Neural crest cell (in vitro differentiated cells): ENCODE data around the gene DNAJB1. TPM values are rescaled to one million over a fixed set of nuclear protein-coding genes. Genes with fewer than 3 reads are reported as not detected.

Source experiments
- DNase-seq: peaks from one replicate; pipeline ENCODE4 v3.0.0; 2021; ENCODE audit warnings: low read depth, mixed read lengths, low spot score
- H3K27ac Mint-ChIP-seq: one replicate; pipeline ENCODE4 v1.8.0; 2021; ENCODE audit warnings: mild to moderate bottlenecking, mixed read lengths; ENCODE audit not compliant: unreplicated experiment
- H3K27me3 Mint-ChIP-seq: 2 replicates; pipeline ENCODE4 v1.8.0; 2021; ENCODE audit warnings: low read depth, mild to moderate bottlenecking, mixed read lengths
- H3K36me3 Mint-ChIP-seq: 2 replicates; pipeline ENCODE4 v1.8.0; 2021; ENCODE audit warnings: low read depth, mild to moderate bottlenecking, mixed read lengths
- H3K4me1 Mint-ChIP-seq: 2 replicates; pipeline ENCODE4 v1.8.0; 2021; ENCODE audit warnings: mixed read lengths
- H3K4me3 Mint-ChIP-seq: one replicate; pipeline ENCODE4 v1.8.0; 2021; ENCODE audit warnings: mild to moderate bottlenecking, mixed read lengths
- H3K9me3 Mint-ChIP-seq: 2 replicates; pipeline ENCODE4 v1.8.0; 2021; ENCODE audit warnings: mixed read lengths
- CTCF ChIP-seq: fragments of 200-600 bp; sonication (generic); conservative IDR thresholded peaks from 2 replicates; pipeline ENCODE4 v1.5.0; 2021; ENCODE audit warnings: antibody characterized with exemption, mild to moderate bottlenecking
- total RNA-seq: library from RNA; stranded (reverse); gene quantifications from 2 replicates; pipeline ENCODE4 v1.2.1, GENCODE V29; 2021

The DNAJB1 gene
- total RNA-seq, 1 donor from 2014 or later = 89.4 TPM

GRCh38 chr19:14563989-14564651 is 45.9 kb upstream of the DNAJB1 start:
- peaks cover 5% of the 10 kb centered on the region for H3K4me1 Mint-ChIP-seq
- no peak for DNase-seq
- no peaks in the 10 kb centered on the region for H3K27me3 Mint-ChIP-seq
- TF ChIP-seq CTCF = no peak
- H3K36me3 Mint-ChIP-seq = peaks cover 5% of the 10 kb centered on the region
- H3K4me3 Mint-ChIP-seq = no peak overlapping the region
- H3K9me3 Mint-ChIP-seq = no peaks in the 10 kb centered on the region
- no peak overlapping the region for H3K27ac Mint-ChIP-seq

- Mint-ChIP-seq H3K4me3 (no peak overlapping the region), H3K9me3 (no peaks in the 10 kb centered on the region), H3K27me3 (no peaks in the 10 kb centered on the region), H3K27ac (no peak overlapping the region), H3K36me3 (peaks cover 4% of the 10 kb centered on the region), H3K4me1 (peaks cover 5% of the 10 kb centered on the region)
- no peak for TF ChIP-seq CTCF
- no peak for DNase-seq
Observed at GRCh38 chr19:14563590-14563926, 45.4 kb upstream of the DNAJB1 start.

- no peak for TF ChIP-seq CTCF
- H3K4me1 Mint-ChIP-seq = peaks cover 5% of the 10 kb centered on the region
- no peak for DNase-seq
- H3K36me3 Mint-ChIP-seq = peaks cover 2% of the 10 kb centered on the region
- H3K27ac Mint-ChIP-seq = no peak overlapping the region
- no peak overlapping the region for H3K4me3 Mint-ChIP-seq
- no peaks in the 10 kb centered on the region for H3K9me3 Mint-ChIP-seq
- H3K27me3 Mint-ChIP-seq = no peaks in the 10 kb centered on the region
Observed at GRCh38 chr19:14562660-14563589, 44.7 kb upstream of the DNAJB1 start.

GRCh38 chr19:14561847-14562351 is 43.7 kb upstream of the DNAJB1 start:
- Mint-ChIP-seq H3K27me3 (no peaks in the 10 kb centered on the region), H3K36me3 (peaks cover 2% of the 10 kb centered on the region), H3K27ac (peak overlapping the region; percentile 35), H3K4me3 (no peak overlapping the region), H3K4me1 (peaks cover 5% of the 10 kb centered on the region), H3K9me3 (no peaks in the 10 kb centered on the region)
- DNase-seq = no peak
- TF ChIP-seq CTCF = no peak

- no peaks in the 10 kb centered on the region for H3K9me3 Mint-ChIP-seq
- no peak for DNase-seq
- H3K4me1 Mint-ChIP-seq = peaks cover 12% of the 10 kb centered on the region
- no peak for TF ChIP-seq CTCF
- peaks cover 2% of the 10 kb centered on the region for H3K36me3 Mint-ChIP-seq
- no peaks in the 10 kb centered on the region for H3K27me3 Mint-ChIP-seq
- no peak overlapping the region for H3K4me3 Mint-ChIP-seq
- no peak overlapping the region for H3K27ac Mint-ChIP-seq
Observed at GRCh38 chr19:14561249-14561648, 43.1 kb upstream of the DNAJB1 start.
